ENCODE data around the gene IL25.

IL25 gene

GRCh38 chr14:23404331-23404900, 31.8 kb downstream of the IL25 start:
- Histone ChIP-seq H3K36me3 (ENCODE audit: control insufficient read depth in 1 of 2, insufficient read depth in 2 of 2, low read length in 2 of 2) (no peaks in the 10 kb centered on the region), H2BK120ac (ENCODE audit: insufficient read depth, low read length, poor library complexity) (no peak overlapping the region), H4K12ac (ENCODE audit: low read depth, low read length) (no peak overlapping the region), H3K4me3 (ENCODE audit: low read depth, low read length) (no peak overlapping the region), H2BK12ac (ENCODE audit: low read length) (no peak overlapping the region), H3K79me1 (ENCODE audit: low read length) (no peaks in the 10 kb centered on the region), H3K18ac (ENCODE audit: low read length) (no peak overlapping the region), H2AK5ac (ENCODE audit: low read length) (no peak overlapping the region), H3K4me1 (ENCODE audit: control insufficient read depth in 1 of 2, insufficient read depth in 2 of 2, low read length in 2 of 2) (no peaks in the 10 kb centered on the region), H3K4me2 (ENCODE audit: low read length) (no peak overlapping the region), H2BK5ac (ENCODE audit: low read depth, low read length, poor library complexity) (no peak overlapping the region), H3K9me3 (ENCODE audit: insufficient read depth, low read depth, low read length) (peaks cover 2% of the 10 kb centered on the region), H2AFZ (ENCODE audit: insufficient read depth, low read length, poor library complexity) (no peak overlapping the region), H3K4ac (ENCODE audit: low read depth, low read length) (no peak overlapping the region), H3K79me2 (ENCODE audit: control insufficient read depth, insufficient read depth, low read length, poor library complexity) (no peaks in the 10 kb centered on the region), H4K91ac (ENCODE audit: low read depth, low read length) (no peak overlapping the region), H4K8ac (ENCODE audit: low read depth, low read length) (no peak overlapping the region), H3K27me3 (ENCODE audit: insufficient read depth, low read length) (no peaks in the 10 kb centered on the region), H3K9ac (ENCODE audit: low read length) (no peak overlapping the region), H3K27ac (ENCODE audit: low read depth, low read length) (no peak overlapping the region), H3K14ac (ENCODE audit: low read length) (no peak overlapping the region), H3K23ac (ENCODE audit: low read length) (no peak overlapping the region)
- no CpG with 5 or more reads among the region's 14 CpGs for WGBS (ENCODE audit: extremely low coverage, insufficient coverage, insufficient read length)
- no peak for DNase-seq

- H4K12ac ChIP-seq (ENCODE audit: low read depth, low read length), result no peak overlapping the region
- WGBS (ENCODE audit: extremely low coverage, insufficient coverage, insufficient read length), result no CpG with 5 or more reads among the region's 10 CpGs
- H3K4me2 ChIP-seq (ENCODE audit: low read length), result no peak overlapping the region
- peaks cover 2% of the 10 kb centered on the region for H3K9me3 ChIP-seq (ENCODE audit: insufficient read depth, low read depth, low read length)
- no peak overlapping the region for H4K8ac ChIP-seq (ENCODE audit: low read depth, low read length)
- H3K27ac ChIP-seq (ENCODE audit: low read depth, low read length), result no peak overlapping the region
- DNase-seq, result no peak
- H3K4ac ChIP-seq (ENCODE audit: low read depth, low read length), result no peak overlapping the region
- no peak overlapping the region for H3K4me3 ChIP-seq (ENCODE audit: low read depth, low read length)
- H3K9ac ChIP-seq (ENCODE audit: low read length), result no peak overlapping the region
- H3K4me1 ChIP-seq (ENCODE audit: control insufficient read depth in 1 of 2, insufficient read depth in 2 of 2, low read length in 2 of 2), result no peaks in the 10 kb centered on the region
- H3K18ac ChIP-seq (ENCODE audit: low read length), result no peak overlapping the region
- H2BK12ac ChIP-seq (ENCODE audit: low read length), result no peak overlapping the region
- no peak overlapping the region for H2AFZ ChIP-seq (ENCODE audit: insufficient read depth, low read length, poor library complexity)
- H3K27me3 ChIP-seq (ENCODE audit: insufficient read depth, low read length), result no peaks in the 10 kb centered on the region
- no peaks in the 10 kb centered on the region for H3K79me1 ChIP-seq (ENCODE audit: low read length)
- no peak overlapping the region for H2AK5ac ChIP-seq (ENCODE audit: low read length)
- H2BK5ac ChIP-seq (ENCODE audit: low read depth, low read length, poor library complexity), result no peak overlapping the region
- H3K14ac ChIP-seq (ENCODE audit: low read length), result no peak overlapping the region
- no peaks in the 10 kb centered on the region for H3K36me3 ChIP-seq (ENCODE audit: control insufficient read depth in 1 of 2, insufficient read depth in 2 of 2, low read length in 2 of 2)
- no peak overlapping the region for H3K23ac ChIP-seq (ENCODE audit: low read length)
- H4K91ac ChIP-seq (ENCODE audit: low read depth, low read length), result no peak overlapping the region
- H2BK120ac ChIP-seq (ENCODE audit: insufficient read depth, low read length, poor library complexity), result no peak overlapping the region
- H3K79me2 ChIP-seq (ENCODE audit: control insufficient read depth, insufficient read depth, low read length, poor library complexity), result no peaks in the 10 kb centered on the region
Measured at GRCh38 chr14:23405096-23405495, 32.5 kb downstream of the IL25 start.

- Histone ChIP-seq H3K4ac (ENCODE audit: low read depth, low read length) (no peak overlapping the region), H3K4me1 (ENCODE audit: control insufficient read depth in 1 of 2, insufficient read depth in 2 of 2, low read length in 2 of 2) (peaks cover 0 to 2% of the 10 kb centered on the region in 2 experiments), H3K9me3 (ENCODE audit: insufficient read depth, low read depth, low read length) (peaks cover 2% of the 10 kb centered on the region), H3K23ac (ENCODE audit: low read length) (no peak overlapping the region), H3K79me2 (ENCODE audit: control insufficient read depth, insufficient read depth, low read length, poor library complexity) (no peaks in the 10 kb centered on the region), H2BK5ac (ENCODE audit: low read depth, low read length, poor library complexity) (no peak overlapping the region), H4K91ac (ENCODE audit: low read depth, low read length) (no peak overlapping the region), H3K14ac (ENCODE audit: low read length) (no peak overlapping the region), H3K27ac (ENCODE audit: low read depth, low read length) (no peak overlapping the region), H3K9ac (ENCODE audit: low read length) (no peak overlapping the region), H4K8ac (ENCODE audit: low read depth, low read length) (no peak overlapping the region), H4K12ac (ENCODE audit: low read depth, low read length) (no peak overlapping the region), H2BK120ac (ENCODE audit: insufficient read depth, low read length, poor library complexity) (no peak overlapping the region), H3K4me3 (ENCODE audit: low read depth, low read length) (no peak overlapping the region), H2AFZ (ENCODE audit: insufficient read depth, low read length, poor library complexity) (no peak overlapping the region), H3K36me3 (ENCODE audit: control insufficient read depth in 1 of 2, insufficient read depth in 2 of 2, low read length in 2 of 2) (no peaks in the 10 kb centered on the region), H2AK5ac (ENCODE audit: low read length) (no peak overlapping the region), H3K79me1 (ENCODE audit: low read length) (no peaks in the 10 kb centered on the region), H3K27me3 (ENCODE audit: insufficient read depth, low read length) (no peaks in the 10 kb centered on the region), H3K4me2 (ENCODE audit: low read length) (no peak overlapping the region), H3K18ac (ENCODE audit: low read length) (no peak overlapping the region), H2BK12ac (ENCODE audit: low read length) (no peak overlapping the region)
- DNase-seq, result no peak
- WGBS (ENCODE audit: extremely low coverage, insufficient coverage, insufficient read length), result no CpG with 5 or more reads among the region's 13 CpGs
Measured at GRCh38 chr14:23405516-23406025, 33.0 kb downstream of the IL25 start.

GRCh38 chr14:23406244-23406643, 33.6 kb downstream of the IL25 start:
- Histone ChIP-seq H3K23ac (ENCODE audit: low read length) (no peak overlapping the region), H4K91ac (ENCODE audit: low read depth, low read length) (no peak overlapping the region), H3K79me2 (ENCODE audit: control insufficient read depth, insufficient read depth, low read length, poor library complexity) (no peaks in the 10 kb centered on the region), H3K18ac (ENCODE audit: low read length) (no peak overlapping the region), H3K4me1 (ENCODE audit: control insufficient read depth in 1 of 2, insufficient read depth in 2 of 2, low read length in 2 of 2) (peaks cover 0 to 2% of the 10 kb centered on the region in 2 experiments), H3K27ac (ENCODE audit: low read depth, low read length) (no peak overlapping the region), H3K9ac (ENCODE audit: low read length) (no peak overlapping the region), H2BK12ac (ENCODE audit: low read length) (no peak overlapping the region), H3K9me3 (ENCODE audit: insufficient read depth, low read depth, low read length) (peaks cover 2% of the 10 kb centered on the region), H3K27me3 (ENCODE audit: insufficient read depth, low read length) (no peaks in the 10 kb centered on the region), H3K4ac (ENCODE audit: low read depth, low read length) (no peak overlapping the region), H2BK5ac (ENCODE audit: low read depth, low read length, poor library complexity) (no peak overlapping the region), H2BK120ac (ENCODE audit: insufficient read depth, low read length, poor library complexity) (no peak overlapping the region), H2AFZ (ENCODE audit: insufficient read depth, low read length, poor library complexity) (no peak overlapping the region), H4K8ac (ENCODE audit: low read depth, low read length) (no peak overlapping the region), H3K4me2 (ENCODE audit: low read length) (no peak overlapping the region), H3K79me1 (ENCODE audit: low read length) (no peaks in the 10 kb centered on the region), H2AK5ac (ENCODE audit: low read length) (no peak overlapping the region), H3K4me3 (ENCODE audit: low read depth, low read length) (no peak overlapping the region), H3K14ac (ENCODE audit: low read length) (no peak overlapping the region), H4K12ac (ENCODE audit: low read depth, low read length) (no peak overlapping the region), H3K36me3 (ENCODE audit: control insufficient read depth in 1 of 2, insufficient read depth in 2 of 2, low read length in 2 of 2) (no peaks in the 10 kb centered on the region)
- no peak for DNase-seq
- no CpG with 5 or more reads among the region's 4 CpGs for WGBS (ENCODE audit: extremely low coverage, insufficient coverage, insufficient read length)
